NCI-H2107 (cell line): Measurements from ENCODE around the gene NYAP2.

Source experiments
- DNase-seq: peaks from one replicate; lab custom pipeline; 2025; lab: John Stamatoyannopoulos, UW

The NYAP2 gene

DNA sequence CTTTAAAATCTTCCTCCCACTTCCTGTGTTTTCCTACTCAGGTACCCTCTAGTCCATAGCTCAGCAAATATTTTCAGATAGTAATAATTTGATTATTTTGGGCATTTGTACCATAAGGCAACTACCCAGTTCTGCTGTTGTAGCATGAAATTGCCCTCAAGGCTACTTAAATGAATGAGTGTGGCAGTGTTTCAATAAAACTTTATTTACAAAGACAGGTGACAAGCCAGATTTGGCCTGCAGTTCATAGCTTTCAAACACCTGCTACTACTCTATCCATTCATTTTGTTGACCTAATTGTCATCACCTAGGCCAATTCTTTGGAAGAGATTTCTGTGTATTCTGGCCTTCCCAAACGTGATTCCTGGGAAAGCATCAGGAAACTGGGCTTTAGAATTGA is 28.9 kb downstream of the NYAP2 start:
- DNase-seq = no peak

DNA sequence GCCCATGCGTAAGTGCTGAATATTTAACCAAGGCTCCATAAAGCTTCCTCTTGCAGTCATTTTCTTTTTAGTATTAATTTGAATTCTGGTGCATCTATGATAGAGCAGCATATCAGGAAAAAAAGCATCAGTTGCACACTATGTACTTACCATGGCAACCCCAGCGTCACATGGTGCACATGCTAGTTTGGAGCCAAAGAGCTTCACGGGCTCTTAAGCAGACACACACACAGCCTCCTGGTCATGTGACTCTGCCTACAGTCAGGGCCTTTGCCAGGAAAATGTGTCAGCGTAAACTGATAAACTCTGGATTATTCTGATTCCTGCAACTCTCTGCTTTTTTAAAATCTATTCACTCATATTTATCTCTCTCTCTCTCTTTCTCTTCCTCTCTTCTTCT is 30.2 kb downstream of the NYAP2 start:
- DNase-seq = peak; percentile 32

DNA sequence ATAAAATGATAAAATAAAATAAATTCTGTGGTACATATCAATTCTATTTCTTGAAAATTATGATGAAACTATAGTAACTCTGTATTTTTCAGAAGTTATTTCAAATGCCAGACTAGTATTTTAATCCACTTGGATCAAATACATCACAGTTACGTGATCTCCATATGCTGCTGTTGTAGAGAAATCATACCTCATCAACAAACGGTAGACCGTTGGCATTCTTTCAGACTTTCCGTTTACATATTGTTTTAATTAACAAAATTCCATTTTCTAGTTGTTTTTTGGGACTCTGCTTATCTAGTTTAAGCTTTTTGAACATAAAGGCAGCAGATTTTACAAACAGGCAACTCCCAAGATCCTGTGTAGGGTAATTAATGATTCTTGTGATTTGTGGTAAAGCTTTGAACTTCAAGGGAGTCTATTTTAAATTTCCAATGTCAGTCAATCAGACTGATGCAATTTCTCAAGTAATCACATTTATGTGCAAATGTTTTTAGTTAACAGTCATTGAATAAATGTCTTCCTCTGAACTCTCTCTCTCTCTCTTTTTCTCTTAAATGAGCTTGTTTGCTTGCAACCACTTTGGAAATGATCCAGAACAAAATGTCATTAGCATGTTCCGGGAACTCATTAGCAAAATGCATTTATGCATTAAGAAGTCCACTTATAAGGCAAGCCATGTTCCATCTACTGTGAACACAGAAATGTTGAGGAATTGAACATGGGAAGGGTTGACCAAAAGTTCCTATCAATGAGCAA is 31.8 kb downstream of the NYAP2 start:
- DNase-seq = no peak

DNA sequence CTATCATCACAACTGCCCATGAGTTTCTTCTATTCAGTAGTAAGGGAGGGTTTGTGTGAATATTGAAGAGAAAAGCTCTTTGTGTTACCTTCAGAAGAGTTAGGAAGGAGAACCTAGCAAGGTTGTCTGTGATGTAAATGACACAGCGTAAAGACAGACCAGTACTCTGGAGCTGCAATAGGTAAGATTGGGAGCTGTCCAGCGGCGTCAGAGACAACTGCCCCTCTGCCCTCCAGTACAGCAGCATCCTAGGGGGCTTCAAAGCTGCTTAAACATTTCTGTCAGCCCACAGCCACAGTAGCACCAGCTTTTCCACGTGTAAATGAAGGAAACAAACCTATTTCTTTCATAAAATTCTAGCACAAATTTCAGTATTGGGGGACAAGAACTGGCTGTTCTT is 34.5 kb downstream of the NYAP2 start:
- no peak for DNase-seq

DNA sequence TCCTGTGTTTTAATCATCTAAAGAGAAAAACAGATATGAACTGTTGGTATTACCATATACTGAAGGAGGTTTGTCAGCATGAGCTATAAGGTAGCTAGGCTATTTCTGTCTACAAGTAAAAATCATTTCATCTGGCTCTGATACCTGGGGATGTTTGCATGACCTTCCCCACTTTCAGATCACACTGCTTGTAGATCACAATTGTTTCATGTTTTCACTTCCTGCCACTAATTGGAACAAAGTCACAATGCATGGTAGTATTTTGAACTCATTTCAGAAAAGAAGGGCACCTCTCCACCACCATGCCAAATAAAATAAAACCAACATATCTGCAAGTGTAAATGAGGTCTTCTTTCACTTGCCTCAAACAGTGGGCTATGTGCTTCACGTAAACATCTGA is 37.8 kb downstream of the NYAP2 start:
- DNase-seq = no peak

DNA sequence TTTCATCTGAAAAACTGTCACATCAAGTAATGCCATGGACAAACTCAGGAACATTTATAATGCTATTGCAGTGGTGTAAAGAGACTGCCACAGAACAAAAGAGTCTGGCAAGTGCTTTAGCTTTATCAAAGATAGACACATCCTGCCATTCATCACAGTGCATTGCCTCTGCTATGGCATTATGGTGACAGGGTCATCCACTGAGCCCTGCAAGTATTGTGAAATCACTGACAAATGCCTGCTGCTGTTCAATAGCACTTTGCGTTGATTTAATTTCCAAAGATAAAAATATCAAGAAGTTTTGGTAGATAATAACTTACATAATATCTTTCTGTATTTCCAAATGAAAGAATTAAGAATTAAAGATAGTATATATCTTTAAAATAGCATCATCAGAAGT is 38.7 kb downstream of the NYAP2 start:
- DNase-seq = no peak

DNA sequence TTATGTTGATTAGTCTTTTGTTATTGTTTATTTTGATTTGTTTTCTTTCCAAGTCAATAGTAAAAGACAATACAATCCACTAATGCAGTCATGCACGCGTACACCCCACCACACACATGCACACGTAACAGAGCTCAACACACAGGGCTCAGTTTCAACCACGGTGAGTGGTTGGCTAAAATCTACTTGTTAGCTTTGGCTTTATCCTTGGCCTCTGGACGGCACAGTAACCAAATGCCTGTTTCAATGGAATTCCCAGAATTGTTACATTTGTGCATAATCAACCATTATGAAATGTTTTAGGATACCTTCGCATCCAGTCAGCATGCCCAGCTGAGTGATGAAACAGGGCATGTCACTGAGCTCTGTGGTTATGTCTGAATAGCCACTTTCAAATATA is 53.2 kb downstream of the NYAP2 start:
- no peak for DNase-seq

DNA sequence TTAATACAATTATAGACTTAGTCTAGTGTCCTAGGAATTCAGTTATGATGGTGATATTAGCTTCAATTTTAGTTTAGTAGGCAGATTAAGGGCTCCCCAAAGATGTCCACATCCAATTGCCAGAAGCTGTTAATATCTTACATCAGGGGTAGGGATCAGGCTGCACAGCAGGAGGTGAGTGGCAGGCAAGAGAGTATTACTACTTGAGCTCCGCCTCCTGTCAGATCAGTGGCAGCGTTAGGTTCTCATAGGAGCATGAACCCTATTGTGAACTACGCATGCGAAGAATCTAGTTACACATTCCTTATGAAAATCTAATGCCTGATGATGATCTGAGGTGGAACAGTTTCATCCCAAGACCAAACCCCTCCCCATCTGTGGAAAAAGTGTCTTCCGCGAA is 54.9 kb downstream of the NYAP2 start:
- DNase-seq = no peak

DNA sequence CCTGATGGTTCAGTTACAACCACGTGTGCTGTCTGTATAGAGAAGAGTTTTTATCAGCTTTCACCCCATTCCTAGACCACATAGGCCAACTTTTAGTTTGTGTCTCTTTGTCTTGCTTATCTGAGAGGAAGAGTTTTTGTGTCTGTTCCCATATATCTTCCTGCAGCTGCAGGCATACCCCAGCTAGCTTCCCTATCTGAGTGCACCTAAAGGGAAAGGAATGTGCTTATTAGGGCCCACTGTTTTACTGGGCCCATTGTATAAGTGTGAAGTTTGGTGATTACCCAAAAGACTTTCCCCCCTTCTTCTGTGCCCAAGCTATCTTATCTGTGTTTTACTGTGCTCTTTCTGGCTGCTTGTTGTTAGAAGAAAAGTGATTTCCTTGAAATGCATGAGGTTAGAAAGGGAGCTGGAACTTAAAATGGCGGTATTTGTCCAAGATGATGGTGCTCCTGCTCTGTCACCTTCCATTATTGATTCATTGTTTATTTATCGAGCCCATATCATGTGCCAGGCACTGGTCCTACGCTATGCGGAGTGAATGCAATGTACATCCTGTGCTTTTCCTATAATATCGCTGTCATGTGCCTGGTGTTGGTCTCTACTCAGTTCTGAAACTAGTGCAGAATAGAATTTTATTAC is 57.2 kb downstream of the NYAP2 start:
- no peak for DNase-seq

DNA sequence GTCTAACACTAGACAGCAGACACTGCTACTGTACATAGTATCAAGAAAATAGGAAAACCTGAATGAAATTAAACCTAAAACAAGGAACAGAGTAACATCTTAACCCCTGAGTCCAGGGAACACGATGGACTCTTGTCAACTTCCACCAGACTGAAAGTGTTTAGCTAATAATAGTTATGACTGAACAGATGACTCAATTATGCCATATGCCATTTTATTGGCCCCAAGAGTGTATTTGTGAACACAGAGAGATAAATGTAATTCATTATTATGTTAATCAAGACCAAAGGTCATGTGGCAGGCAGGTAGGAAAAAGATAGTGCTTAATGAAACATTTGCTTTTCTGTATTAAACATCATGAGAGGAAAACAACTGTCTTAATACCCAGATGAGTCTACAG is 58.0 kb downstream of the NYAP2 start:
- DNase-seq = no peak

DNA sequence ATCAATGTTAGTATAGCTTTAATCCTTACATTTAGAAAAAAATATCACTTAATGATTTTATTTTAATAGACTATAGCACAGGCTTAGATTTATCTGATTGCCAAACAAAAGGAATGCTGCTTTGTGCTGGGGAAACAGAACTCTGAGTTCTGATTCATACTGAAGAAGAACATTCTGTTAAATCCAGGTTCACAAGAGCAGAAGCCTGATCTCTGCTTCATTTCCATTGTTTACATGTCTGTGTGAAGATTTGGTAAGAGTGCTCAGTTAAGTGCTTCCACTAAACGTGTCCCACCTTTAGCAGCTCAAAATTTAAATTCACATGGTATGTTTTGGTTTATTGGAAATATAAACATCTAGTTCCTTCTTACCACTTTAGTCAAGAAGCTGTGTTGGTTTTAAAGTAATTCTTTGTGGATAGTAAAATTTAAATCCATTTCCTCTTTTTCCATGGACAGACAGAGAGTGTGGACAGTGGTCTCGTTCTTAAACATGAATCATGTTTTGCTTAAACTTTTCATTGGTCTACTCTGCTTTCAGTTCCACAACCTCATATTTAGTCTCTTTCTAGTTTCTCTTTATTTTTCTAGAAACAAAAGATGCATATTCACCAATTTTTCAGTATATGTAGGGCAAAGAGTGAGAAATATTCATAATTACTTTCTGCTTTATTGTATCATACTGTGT is 59.1 kb downstream of the NYAP2 start:
- DNase-seq = no peak

DNA sequence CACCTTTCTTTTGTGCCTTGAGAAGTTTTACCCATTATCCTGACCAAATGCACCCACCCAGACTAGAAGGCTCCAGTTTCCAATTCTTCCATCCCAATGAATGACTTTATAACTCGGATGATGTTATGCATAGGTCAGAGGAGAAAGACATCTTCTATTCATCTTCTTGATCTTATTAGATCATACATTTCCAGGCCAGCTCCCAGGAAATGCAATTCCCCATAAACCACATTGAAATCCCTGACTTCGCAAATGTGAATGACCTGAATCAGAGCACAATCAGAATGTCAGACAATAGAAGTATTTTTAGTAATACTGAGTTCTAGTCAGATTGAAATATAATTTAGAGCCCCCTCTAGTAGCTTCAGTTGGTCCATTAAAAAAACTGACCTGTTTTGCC is 62.9 kb downstream of the NYAP2 start:
- no peak for DNase-seq

DNA sequence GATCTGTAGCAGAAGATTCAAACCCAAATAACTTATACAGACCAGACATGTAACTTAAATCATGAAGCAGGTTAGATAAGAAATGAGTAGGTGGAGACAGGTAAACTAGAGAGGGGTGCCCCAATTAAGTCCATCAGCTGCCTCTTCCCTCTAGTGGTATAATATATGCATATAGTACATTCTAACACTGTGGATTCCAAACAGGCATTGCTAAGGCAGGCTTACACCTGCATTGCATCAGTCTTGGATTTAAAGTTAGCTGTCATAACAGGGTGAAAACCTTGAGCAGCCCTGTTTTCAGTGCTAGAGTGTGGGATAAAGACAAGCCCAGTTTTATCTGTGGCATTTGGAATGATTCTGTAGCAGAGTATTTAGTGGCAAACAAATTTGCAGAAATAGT is 63.4 kb downstream of the NYAP2 start:
- no peak for DNase-seq

DNA sequence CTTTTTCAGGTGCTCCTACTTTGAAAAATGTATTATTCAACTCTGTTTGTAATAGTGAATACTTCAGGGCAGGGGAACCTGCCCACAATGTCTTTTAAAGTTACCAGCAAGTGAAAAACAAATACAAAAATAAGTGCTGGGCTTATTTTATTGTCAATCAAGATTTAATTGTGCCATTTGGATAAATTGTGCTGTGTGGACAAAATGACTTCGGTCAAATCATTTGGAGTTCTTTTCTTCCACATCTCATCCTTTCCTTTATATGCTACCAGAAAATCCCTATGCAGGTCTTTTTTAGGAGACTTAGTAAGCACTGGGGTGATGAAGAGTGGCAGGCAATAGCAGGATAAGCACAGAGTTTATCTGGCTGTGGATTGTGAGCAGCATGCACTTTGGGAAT is 63.9 kb downstream of the NYAP2 start:
- DNase-seq = no peak

DNA sequence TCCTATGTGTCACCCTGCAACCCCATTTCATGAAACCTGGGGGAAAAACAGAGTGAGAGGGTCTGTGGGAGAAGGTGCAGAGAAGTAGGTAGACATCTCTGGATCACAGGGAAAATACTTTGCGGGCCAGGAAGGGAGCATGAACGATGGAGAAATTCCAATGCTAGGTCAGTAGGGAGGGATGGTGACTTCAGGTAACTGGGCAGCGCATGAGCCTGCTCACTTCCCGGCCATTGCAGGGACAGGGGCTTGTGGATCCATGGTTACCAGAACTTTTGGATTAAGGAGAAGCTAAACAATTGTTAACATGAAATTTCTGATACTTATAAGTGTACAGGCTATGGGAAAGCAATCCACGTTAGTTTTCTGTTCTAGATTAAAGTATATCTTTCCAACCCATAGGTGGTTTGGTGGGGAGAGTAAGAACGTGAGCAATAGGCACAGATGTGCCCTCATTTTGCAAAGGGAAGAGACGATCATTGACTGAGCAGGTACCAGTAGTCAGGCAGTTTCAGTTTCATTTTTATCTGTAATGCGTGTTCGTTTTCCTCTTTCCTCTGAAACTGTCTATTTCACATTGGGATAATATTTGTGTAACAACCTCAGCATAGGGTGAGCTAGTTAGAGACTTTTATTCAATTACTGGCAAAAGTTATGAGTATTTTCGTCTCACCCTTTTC is 65.0 kb downstream of the NYAP2 start:
- no peak for DNase-seq

DNA sequence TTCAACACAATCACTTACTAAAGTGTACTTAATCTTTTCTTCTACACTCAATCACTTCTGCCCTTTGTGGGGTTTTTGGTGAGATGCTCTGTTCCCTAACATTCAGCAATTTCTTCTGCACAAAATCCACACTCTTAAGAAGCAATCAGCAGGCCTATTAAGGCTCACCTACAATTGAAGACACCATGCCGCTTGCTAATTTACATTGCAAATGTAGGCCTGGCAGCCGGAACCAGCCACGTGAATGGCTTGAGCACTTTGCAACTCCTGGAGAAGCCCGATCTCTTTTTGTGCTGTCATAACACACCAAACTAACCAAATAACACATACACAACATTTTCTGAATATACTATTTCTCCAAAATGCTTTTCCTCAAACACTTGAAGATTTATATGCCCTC is 66.3 kb downstream of the NYAP2 start:
- no peak for DNase-seq

DNA sequence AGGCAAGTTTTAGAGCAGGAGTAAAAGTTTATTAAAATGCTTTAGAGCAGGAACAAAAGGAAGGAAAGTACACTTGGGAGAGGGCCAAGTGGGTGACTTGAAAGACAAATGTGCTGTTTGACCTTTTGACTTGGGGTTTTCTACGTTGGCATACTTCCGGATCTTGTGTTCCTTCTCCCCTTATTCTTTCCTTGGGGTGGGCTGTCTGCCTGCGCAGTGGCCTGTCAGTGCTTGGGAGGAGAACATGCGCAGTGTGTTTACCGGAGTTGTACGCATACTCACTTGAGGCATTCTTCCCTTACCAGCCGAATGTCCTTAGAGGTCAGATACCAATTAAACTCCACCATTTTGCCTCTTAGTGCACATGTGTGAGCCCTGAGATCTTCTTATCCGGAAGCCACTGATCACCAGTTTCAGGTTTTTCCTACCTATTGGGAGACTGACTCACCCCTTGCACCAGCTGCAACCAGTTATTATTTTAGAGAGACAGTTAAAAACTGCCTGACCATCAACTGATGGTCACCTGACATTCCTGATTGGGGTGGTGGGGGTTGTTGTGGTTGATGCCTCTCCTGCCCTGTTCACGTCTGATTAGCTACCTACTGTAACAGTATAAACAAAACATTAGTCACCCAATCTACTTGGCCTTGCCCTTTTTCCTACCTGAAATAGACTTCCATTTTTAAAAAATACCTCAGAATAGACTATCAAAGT is 67.5 kb downstream of the NYAP2 start:
- no peak for DNase-seq

DNA sequence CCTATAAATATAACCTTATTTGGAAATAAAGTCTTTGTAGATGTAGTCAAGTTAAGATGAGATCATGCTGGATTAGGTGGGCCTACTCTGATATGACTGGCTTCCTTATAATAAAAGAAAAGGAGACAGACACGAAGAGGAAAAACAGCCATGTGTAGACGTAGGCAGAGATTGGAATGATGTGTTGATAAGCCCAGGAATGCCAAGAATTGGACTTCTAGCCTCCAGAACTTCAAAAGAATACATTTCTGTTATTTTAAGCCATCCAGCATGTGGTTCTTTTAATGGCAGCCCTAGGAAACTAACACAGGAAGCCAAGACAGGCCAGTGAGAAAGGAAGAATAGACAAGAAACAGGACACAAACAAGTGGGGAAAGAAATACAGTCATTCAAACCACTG is 68.6 kb downstream of the NYAP2 start:
- no peak for DNase-seq

DNA sequence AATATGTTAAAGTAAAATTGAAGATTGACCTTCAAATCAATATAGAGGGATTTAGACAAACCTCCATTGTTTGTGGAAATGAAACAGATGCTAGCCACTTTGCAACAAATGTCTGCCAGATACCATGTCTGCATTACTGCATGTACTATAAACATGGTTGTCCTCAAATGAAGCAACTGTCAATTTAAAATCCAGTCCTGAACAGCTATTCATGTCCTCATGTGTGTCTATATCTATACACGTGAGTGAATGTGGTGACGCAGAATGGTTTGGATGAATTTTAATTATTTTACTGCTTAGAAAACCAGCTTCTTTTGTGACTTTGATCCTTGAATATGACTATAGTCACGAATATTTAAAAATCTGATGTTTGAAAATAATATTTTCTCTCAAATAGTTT is 71.5 kb downstream of the NYAP2 start:
- no peak for DNase-seq

DNA sequence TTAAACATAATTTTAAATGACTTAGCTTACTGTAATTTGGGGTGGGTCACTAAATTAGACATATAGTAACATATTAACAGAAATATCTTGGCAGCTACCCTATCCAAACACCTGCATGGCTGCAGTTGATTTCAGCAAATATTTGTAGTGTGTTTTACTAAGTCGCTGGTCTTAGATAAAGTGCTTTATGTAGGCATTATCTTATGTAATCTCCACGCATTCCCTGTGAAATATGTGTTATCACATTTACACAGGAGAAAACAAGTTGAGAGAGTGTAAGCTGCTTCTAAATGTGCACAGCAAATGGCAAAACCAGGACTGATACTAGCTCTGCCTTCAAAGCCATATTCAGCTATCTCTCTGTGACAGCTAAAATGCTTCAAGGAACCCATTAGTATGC is 72.0 kb downstream of the NYAP2 start:
- DNase-seq = no peak

DNA sequence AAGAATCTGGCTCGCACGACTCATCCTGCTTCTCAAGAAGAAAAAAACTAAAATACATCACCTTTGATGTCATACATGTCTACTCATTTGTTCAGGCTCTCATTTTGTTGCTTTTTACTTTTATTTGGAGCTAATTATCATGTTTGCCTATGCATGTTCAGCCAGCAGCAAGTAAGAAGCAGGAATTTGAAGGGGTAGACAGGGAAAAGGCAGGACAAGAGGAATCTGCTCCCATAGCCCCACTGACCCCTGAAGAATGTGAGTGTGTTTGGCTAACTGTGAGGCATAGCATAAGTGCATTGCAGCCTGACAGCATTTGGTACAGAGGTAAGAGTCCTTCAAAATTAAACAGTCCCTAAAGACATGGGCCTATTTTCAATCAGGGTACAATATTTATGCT is 72.7 kb downstream of the NYAP2 start:
- DNase-seq = no peak

DNA sequence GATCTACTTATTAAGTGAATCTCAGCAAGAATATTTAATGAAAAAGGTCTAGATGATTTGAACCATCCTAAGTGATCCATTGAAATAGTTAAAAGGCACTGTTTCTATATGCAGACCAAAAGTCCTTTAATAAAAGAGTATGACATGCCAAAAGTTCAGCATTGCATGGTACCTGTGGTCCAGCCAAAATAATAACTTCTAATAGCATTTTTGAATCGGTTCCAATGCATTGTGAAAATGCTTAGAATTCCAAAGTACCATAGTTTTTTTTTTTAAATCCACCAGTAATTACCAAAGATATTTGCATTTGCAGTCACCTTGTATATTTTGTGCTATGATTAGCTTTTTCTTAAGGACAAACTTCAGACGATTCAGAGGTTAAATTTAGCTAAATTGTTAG is 79.9 kb downstream of the NYAP2 start:
- no peak for DNase-seq
